ENCODE data around the gene FNTB. TPM values are rescaled to one million over a fixed set of nuclear protein-coding genes. Genes with fewer than 3 reads are reported as not detected.

FNTB gene
- total and polyA plus RNA-seq, 9 of the 15 experiments (the other 6 are each of a cell fraction or from before 2014, with no cell fraction given): 6.9 to 23.2 (median 12.2) TPM

DNA sequence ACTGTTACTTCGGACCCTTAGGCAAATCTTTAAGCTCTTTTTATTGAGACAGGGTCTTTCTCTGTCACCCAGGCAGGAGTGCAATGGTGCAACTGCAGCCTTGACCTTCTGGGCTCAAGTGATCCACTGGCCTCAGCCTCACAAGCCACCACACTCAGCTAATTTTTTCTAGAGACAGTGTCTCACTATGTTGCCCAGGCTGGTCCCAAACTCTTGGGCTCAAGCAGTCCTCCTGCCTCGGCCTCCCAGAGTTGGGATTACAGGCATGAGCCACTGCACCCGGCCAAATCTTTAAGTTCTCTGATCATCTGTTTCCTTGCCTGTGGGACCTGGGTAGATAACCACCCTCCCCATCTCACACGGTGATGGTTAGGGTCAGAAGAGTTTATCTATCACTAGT lies 41.8 kb upstream of the FNTB start:
- Histone ChIP-seq H2AFZ (ENCODE audit: low read depth, low read length) (no peak overlapping the region), H3K36me3 (ENCODE audit: control insufficient read depth, insufficient read depth, low read length) (peaks cover 3% of the 10 kb centered on the region; the same call in 1 of the 3 replicates), H3K9me3 (replicated peaks; ENCODE audit: control insufficient read depth, insufficient read depth, low read depth, low read length) (no peaks in the 10 kb centered on the region), H3K4me1 (replicated peaks in 1 of 2; ENCODE audit: control insufficient read depth in 2 of 2, insufficient read depth in 2 of 2, low read length in 2 of 2) (no peaks in the 10 kb centered on the region; a peak in 2 of 5 replicates), H3K4me2 (ENCODE audit: insufficient read depth, low read length) (no peak overlapping the region), H3K27me3 (ENCODE audit: control insufficient read depth in 2 of 2, insufficient read depth in 2 of 2, low read length in 2 of 2) (no peaks in the 10 kb centered on the region), H3K9me1 (ENCODE audit: control insufficient read depth, insufficient read depth, low read length) (no peaks in the 10 kb centered on the region), H3K9ac (ENCODE audit: insufficient read depth in 1 of 2, low read depth in 2 of 2, low read length in 2 of 2) (no peak overlapping the region), H3K27ac (ENCODE audit: extremely low read depth, low read depth, low read length) (no peak overlapping the region), H3K4me3 (no peak overlapping the region), H4K20me1 (replicated peaks; ENCODE audit: control insufficient read depth, insufficient read depth, low read length) (no peaks in the 10 kb centered on the region), H3K79me2 (ENCODE audit: control insufficient read depth, insufficient read depth, low read length) (no peaks in the 10 kb centered on the region)
- ChIA-PET CTCF (ENCODE audit: low intra/inter-chr PET ratio) (no interaction called here), POLR2A (interaction anchor here (1.5 to 2.2 kb wide), 2 partner anchors 8 to 13 kb away, joined by 5 to 6 read pairs; no protein-coding TSS in a partner anchor)
- ATAC-seq: no peak
- no peak for FAIRE-seq
- in situ Hi-C loops (cut with MboI): no loop called here
- 31% methylated on average over 3 of the region's 4 CpGs for WGBS (ENCODE audit: insufficient coverage, low coverage, missing lambda C conversion rate)
- BruUV-seq (replicated peaks): no TSS peak
- intact Hi-C loops (cut with micrococcal nuclease): no loop called here
- no peak for DNase-seq (ENCODE audit: extremely low read depth in 1 of 4, low spot score in 3 of 4)
- TF ChIP-seq, protein P1, sequence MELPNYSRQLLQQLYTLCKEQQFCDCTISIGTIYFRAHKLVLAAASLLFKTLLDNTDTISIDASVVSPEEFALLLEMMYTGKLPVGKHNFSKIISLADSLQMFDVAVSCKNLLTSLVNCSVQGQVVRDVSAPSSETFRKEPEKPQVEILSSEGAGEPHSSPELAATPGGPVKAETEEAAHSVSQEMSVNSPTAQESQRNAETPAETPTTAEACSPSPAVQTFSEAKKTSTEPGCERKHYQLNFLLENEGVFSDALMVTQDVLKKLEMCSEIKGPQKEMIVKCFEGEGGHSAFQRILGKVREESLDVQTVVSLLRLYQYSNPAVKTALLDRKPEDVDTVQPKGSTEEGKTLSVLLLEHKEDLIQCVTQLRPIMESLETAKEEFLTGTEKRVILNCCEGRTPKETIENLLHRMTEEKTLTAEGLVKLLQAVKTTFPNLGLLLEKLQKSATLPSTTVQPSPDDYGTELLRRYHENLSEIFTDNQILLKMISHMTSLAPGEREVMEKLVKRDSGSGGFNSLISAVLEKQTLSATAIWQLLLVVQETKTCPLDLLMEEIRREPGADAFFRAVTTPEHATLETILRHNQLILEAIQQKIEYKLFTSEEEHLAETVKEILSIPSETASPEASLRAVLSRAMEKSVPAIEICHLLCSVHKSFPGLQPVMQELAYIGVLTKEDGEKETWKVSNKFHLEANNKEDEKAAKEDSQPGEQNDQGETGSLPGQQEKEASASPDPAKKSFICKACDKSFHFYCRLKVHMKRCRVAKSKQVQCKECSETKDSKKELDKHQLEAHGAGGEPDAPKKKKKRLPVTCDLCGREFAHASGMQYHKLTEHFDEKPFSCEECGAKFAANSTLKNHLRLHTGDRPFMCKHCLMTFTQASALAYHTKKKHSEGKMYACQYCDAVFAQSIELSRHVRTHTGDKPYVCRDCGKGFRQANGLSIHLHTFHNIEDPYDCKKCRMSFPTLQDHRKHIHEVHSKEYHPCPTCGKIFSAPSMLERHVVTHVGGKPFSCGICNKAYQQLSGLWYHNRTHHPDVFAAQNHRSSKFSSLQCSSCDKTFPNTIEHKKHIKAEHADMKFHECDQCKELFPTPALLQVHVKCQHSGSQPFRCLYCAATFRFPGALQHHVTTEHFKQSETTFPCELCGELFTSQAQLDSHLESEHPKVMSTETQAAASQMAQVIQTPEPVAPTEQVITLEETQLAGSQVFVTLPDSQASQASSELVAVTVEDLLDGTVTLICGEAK (IDR thresholded peaks at IDR 0.05): no peak
- TF ChIP-seq, protein P1 (CRISPR knock-in tag; IDR thresholded peaks at IDR 0.05): no peak
- TF ChIP-seq, protein P2, sequence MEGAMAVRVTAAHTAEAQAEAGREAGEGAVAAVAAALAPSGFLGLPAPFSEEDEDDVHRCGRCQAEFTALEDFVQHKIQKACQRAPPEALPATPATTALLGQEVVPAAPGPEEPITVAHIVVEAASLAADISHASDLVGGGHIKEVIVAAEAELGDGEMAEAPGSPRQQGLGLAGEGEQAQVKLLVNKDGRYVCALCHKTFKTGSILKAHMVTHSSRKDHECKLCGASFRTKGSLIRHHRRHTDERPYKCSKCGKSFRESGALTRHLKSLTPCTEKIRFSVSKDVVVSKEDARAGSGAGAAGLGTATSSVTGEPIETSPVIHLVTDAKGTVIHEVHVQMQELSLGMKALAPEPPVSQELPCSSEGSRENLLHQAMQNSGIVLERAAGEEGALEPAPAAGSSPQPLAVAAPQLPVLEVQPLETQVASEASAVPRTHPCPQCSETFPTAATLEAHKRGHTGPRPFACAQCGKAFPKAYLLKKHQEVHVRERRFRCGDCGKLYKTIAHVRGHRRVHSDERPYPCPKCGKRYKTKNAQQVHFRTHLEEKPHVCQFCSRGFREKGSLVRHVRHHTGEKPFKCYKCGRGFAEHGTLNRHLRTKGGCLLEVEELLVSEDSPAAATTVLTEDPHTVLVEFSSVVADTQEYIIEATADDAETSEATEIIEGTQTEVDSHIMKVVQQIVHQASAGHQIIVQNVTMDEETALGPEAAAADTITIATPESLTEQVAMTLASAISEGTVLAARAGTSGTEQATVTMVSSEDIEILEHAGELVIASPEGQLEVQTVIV (CRISPR knock-in tag; IDR thresholded peaks at IDR 0.05; ENCODE audit: borderline replicate concordance): no peak
- TF ChIP-seq, protein P3, sequence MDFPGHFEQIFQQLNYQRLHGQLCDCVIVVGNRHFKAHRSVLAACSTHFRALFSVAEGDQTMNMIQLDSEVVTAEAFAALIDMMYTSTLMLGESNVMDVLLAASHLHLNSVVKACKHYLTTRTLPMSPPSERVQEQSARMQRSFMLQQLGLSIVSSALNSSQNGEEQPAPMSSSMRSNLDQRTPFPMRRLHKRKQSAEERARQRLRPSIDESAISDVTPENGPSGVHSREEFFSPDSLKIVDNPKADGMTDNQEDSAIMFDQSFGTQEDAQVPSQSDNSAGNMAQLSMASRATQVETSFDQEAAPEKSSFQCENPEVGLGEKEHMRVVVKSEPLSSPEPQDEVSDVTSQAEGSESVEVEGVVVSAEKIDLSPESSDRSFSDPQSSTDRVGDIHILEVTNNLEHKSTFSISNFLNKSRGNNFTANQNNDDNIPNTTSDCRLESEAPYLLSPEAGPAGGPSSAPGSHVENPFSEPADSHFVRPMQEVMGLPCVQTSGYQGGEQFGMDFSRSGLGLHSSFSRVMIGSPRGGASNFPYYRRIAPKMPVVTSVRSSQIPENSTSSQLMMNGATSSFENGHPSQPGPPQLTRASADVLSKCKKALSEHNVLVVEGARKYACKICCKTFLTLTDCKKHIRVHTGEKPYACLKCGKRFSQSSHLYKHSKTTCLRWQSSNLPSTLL (IDR thresholded peaks at IDR 0.05): no peak

Data from K562 (cell line).